ENCODE results near the gene CD36.

The CD36 gene

GRCh38 chr7:80635533-80635932 is 2.9 kb upstream of the CD36 start:
- DNase-seq (ENCODE audit: insufficient read length, low spot score) (no peak), FAIRE-seq (no peak)
- TF ChIP-seq POU2F2 (IDR thresholded peaks at IDR 0.05; ENCODE audit: low read depth, low read length) (no peak), SPI1 (IDR thresholded peaks at IDR 0.05; ENCODE audit: low read depth, low read length) (no peak), POLR2AphosphoS5 (IDR thresholded peaks at IDR 0.05; ENCODE audit: low read depth, low read length) (no peak), TAF1 (IDR thresholded peaks at IDR 0.05; ENCODE audit: low read depth, low read length) (no peak), PAX5 (IDR thresholded peaks at IDR 0.05; ENCODE audit: insufficient read depth, low read length, severe bottlenecking) (no peak), POLR2A (IDR thresholded peaks at IDR 0.05; ENCODE audit: low read depth, low read length) (no peak)

- TF ChIP-seq POLR2A (IDR thresholded peaks at IDR 0.05; ENCODE audit: low read depth, low read length) = no peak
- DNase-seq (ENCODE audit: insufficient read length, low spot score) (no peak), FAIRE-seq (no peak)
These were observed 2.4 kb upstream of the CD36 start for GRCh38 chr7:80635998-80636397.

GRCh38 chr7:80636709-80637108 is 1.7 kb upstream of the CD36 start:
- no peak for FAIRE-seq
- DNase-seq (ENCODE audit: insufficient read length, low spot score) = no peak
- TF ChIP-seq POU2F2 (IDR thresholded peaks at IDR 0.05; ENCODE audit: low read depth, low read length) (no peak), POLR2AphosphoS5 (IDR thresholded peaks at IDR 0.05; ENCODE audit: low read depth, low read length) (no peak), PAX5 (IDR thresholded peaks at IDR 0.05; ENCODE audit: insufficient read depth, low read length, severe bottlenecking) (no peak), POLR2A (IDR thresholded peaks at IDR 0.05; ENCODE audit: low read depth, low read length) (no peak), TAF1 (IDR thresholded peaks at IDR 0.05; ENCODE audit: low read depth, low read length) (no peak), SPI1 (IDR thresholded peaks at IDR 0.05; ENCODE audit: low read depth, low read length) (no peak)

GRCh38 chr7:80637454-80637853 is 988 bp upstream of the CD36 start:
- no peak for DNase-seq (ENCODE audit: insufficient read length, low spot score)
- TF ChIP-seq POU2F2 (IDR thresholded peaks at IDR 0.05; ENCODE audit: low read depth, low read length) (no peak), PAX5 (IDR thresholded peaks at IDR 0.05; ENCODE audit: insufficient read depth, low read length, severe bottlenecking) (no peak), POLR2A (IDR thresholded peaks at IDR 0.05; ENCODE audit: low read depth, low read length) (no peak), TAF1 (IDR thresholded peaks at IDR 0.05; ENCODE audit: low read depth, low read length) (no peak), POLR2AphosphoS5 (IDR thresholded peaks at IDR 0.05; ENCODE audit: low read depth, low read length) (no peak), SPI1 (IDR thresholded peaks at IDR 0.05; ENCODE audit: low read depth, low read length) (no peak)
- no peak for FAIRE-seq

GRCh38 chr7:80639011-80639410 is 569 bp downstream of the CD36 start:
- DNase-seq (ENCODE audit: insufficient read length, low spot score) (no peak), FAIRE-seq (no peak)
- TF ChIP-seq POU2F2 (IDR thresholded peaks at IDR 0.05; ENCODE audit: low read depth, low read length) (no peak), PAX5 (IDR thresholded peaks at IDR 0.05; ENCODE audit: insufficient read depth, low read length, severe bottlenecking) (no peak), POLR2AphosphoS5 (IDR thresholded peaks at IDR 0.05; ENCODE audit: low read depth, low read length) (no peak), TAF1 (IDR thresholded peaks at IDR 0.05; ENCODE audit: low read depth, low read length) (no peak), SPI1 (IDR thresholded peaks at IDR 0.05; ENCODE audit: low read depth, low read length) (no peak), POLR2A (IDR thresholded peaks at IDR 0.05; ENCODE audit: low read depth, low read length) (no peak)

- no peak for DNase-seq (ENCODE audit: insufficient read length, low spot score)
- TF ChIP-seq POLR2A (IDR thresholded peaks at IDR 0.05; ENCODE audit: low read depth, low read length) (no peak), PAX5 (IDR thresholded peaks at IDR 0.05; ENCODE audit: insufficient read depth, low read length, severe bottlenecking) (no peak), POLR2AphosphoS5 (IDR thresholded peaks at IDR 0.05; ENCODE audit: low read depth, low read length) (no peak), POU2F2 (IDR thresholded peaks at IDR 0.05; ENCODE audit: low read depth, low read length) (no peak), TAF1 (IDR thresholded peaks at IDR 0.05; ENCODE audit: low read depth, low read length) (no peak), SPI1 (IDR thresholded peaks at IDR 0.05; ENCODE audit: low read depth, low read length) (no peak)
- no peak for FAIRE-seq
These were observed 2.4 kb downstream of the CD36 start for GRCh38 chr7:80640846-80641245.

- FAIRE-seq (no peak), DNase-seq (ENCODE audit: insufficient read length, low spot score) (no peak)
- TF ChIP-seq POU2F2 (IDR thresholded peaks at IDR 0.05; ENCODE audit: low read depth, low read length) = no peak
- no peak for TF ChIP-seq POLR2AphosphoS5 (IDR thresholded peaks at IDR 0.05; ENCODE audit: low read depth, low read length)
- TF ChIP-seq TAF1 (IDR thresholded peaks at IDR 0.05; ENCODE audit: low read depth, low read length) = no peak
- TF ChIP-seq SPI1 (IDR thresholded peaks at IDR 0.05; ENCODE audit: low read depth, low read length) = no peak
- TF ChIP-seq PAX5 (IDR thresholded peaks at IDR 0.05; ENCODE audit: insufficient read depth, low read length, severe bottlenecking) = no peak
- no peak for TF ChIP-seq POLR2A (IDR thresholded peaks at IDR 0.05; ENCODE audit: low read depth, low read length)
These were observed 3.1 kb downstream of the CD36 start for GRCh38 chr7:80641548-80641947.

- TF ChIP-seq POLR2AphosphoS5 (IDR thresholded peaks at IDR 0.05; ENCODE audit: low read depth, low read length) = no peak
- no peak for TF ChIP-seq TAF1 (IDR thresholded peaks at IDR 0.05; ENCODE audit: low read depth, low read length)
- no peak for TF ChIP-seq SPI1 (IDR thresholded peaks at IDR 0.05; ENCODE audit: low read depth, low read length)
- TF ChIP-seq POLR2A (IDR thresholded peaks at IDR 0.05; ENCODE audit: low read depth, low read length) = no peak
- TF ChIP-seq POU2F2 (IDR thresholded peaks at IDR 0.05; ENCODE audit: low read depth, low read length) = no peak
- no peak for TF ChIP-seq PAX5 (IDR thresholded peaks at IDR 0.05; ENCODE audit: insufficient read depth, low read length, severe bottlenecking)
- no peak for DNase-seq (ENCODE audit: insufficient read length, low spot score)
- no peak for FAIRE-seq
These were observed 4.4 kb downstream of the CD36 start for GRCh38 chr7:80642871-80643270.

GRCh38 chr7:80643336-80643915 is 5.0 kb downstream of the CD36 start:
- DNase-seq (ENCODE audit: insufficient read length, low spot score) (no peak), FAIRE-seq (no peak)
- TF ChIP-seq TAF1 (IDR thresholded peaks at IDR 0.05; ENCODE audit: low read depth, low read length) (no peak), POU2F2 (IDR thresholded peaks at IDR 0.05; ENCODE audit: low read depth, low read length) (no peak), POLR2A (IDR thresholded peaks at IDR 0.05; ENCODE audit: low read depth, low read length) (no peak), POLR2AphosphoS5 (IDR thresholded peaks at IDR 0.05; ENCODE audit: low read depth, low read length) (no peak), SPI1 (IDR thresholded peaks at IDR 0.05; ENCODE audit: low read depth, low read length) (no peak), PAX5 (IDR thresholded peaks at IDR 0.05; ENCODE audit: insufficient read depth, low read length, severe bottlenecking) (no peak)

- no peak for TF ChIP-seq TAF1 (IDR thresholded peaks at IDR 0.05; ENCODE audit: low read depth, low read length)
- TF ChIP-seq PAX5 (IDR thresholded peaks at IDR 0.05; ENCODE audit: insufficient read depth, low read length, severe bottlenecking) = no peak
- TF ChIP-seq SPI1 (IDR thresholded peaks at IDR 0.05; ENCODE audit: low read depth, low read length) = no peak
- no peak for TF ChIP-seq POU2F2 (IDR thresholded peaks at IDR 0.05; ENCODE audit: low read depth, low read length)
- TF ChIP-seq POLR2A (IDR thresholded peaks at IDR 0.05; ENCODE audit: low read depth, low read length) = no peak
- no peak for TF ChIP-seq POLR2AphosphoS5 (IDR thresholded peaks at IDR 0.05; ENCODE audit: low read depth, low read length)
- no peak for FAIRE-seq
- DNase-seq (ENCODE audit: insufficient read length, low spot score) = no peak
These were observed 5.6 kb downstream of the CD36 start for GRCh38 chr7:80644054-80644453.

Measured in GM12891 (cell line).